K562 (cell line): Measurements from ENCODE around the gene RBM15. TPM values are rescaled to one million over a fixed set of nuclear protein-coding genes. Genes with fewer than 3 reads are reported as not detected.

Source experiments
- ATAC-seq: fragments of 200-7000 bp; cut with Tn5 transposase; 3 replicates; pipeline ENCODE4 v1.9.1; 2020; ENCODE audit warnings: moderate library complexity
- BruUV-seq: library from RNA; stranded (reverse); fragments of 400-500 nt; replicated peaks from 2 replicates; lab custom pipeline; 2021; lab: Mats Ljungman, UMichigan
- CTCF ChIA-PET: fragments of 300-600 bp; formaldehyde crosslinking; extraction: SDS; loops from one replicate; lab custom pipeline; 2021; ENCODE audit warnings: low intra/inter-chr PET ratio; lab: Yijun Ruan, JAX
- POLR2A ChIA-PET: fragments of 300-600, 350-650 bp; sonication (Branson Sonifier 250); formaldehyde crosslinking; extraction: SDS; loops from one replicate; lab custom pipeline; 2021; ENCODE audit warnings: antibody characterized with exemption, inconsistent platforms; lab: Yijun Ruan, JAX
- DNase-seq, 4 experiments: peaks; one replicate each; pipeline versions ENCODE4 v3.0.0 to v3.0.0-alpha.2; 2011 to 2018; ENCODE audit warnings: low spot score in 3 of 4, mixed read lengths in 3 of 4; ENCODE audit errors: extremely low read depth in 1 of 4
- FAIRE-seq: peaks from 2 replicates; lab custom pipeline; 2011; peaks lifted over from hg19 to GRCh38; lab: Jason Lieb, UNC
- H2AFZ ChIP-seq: 2 replicates; pipeline ENCODE4 v1.6.0; 2011; ENCODE audit warnings: low read depth, low read length, control low read depth, inconsistent platforms
- H3K27ac ChIP-seq: fragments of 200-600 bp; 3 replicates; pipeline ENCODE4 v1.8.0; 2011; ENCODE audit warnings: low read depth, mild to moderate bottlenecking, control low read depth, inconsistent platforms, low read length, moderate library complexity, mixed read lengths; ENCODE audit errors: extremely low read depth
- H3K27me3 ChIP-seq, 2 experiments: fragments of 300-600 bp in 1 of 2; 2 replicates in 1 of 2; 3 replicates in 1 of 2; pipeline versions ENCODE4 v1.6.0 to v1.8.0; 2011; ENCODE audit warnings: inconsistent platforms in 2 of 2, low read length in 2 of 2, mild to moderate bottlenecking in 1 of 2, mixed read lengths in 1 of 2, moderate library complexity in 1 of 2; ENCODE audit not compliant: control insufficient read depth in 2 of 2, insufficient read depth in 2 of 2
- H3K36me3 ChIP-seq: fragments of 300-600 bp; 3 replicates; pipeline ENCODE4 v1.8.0; 2011; ENCODE audit warnings: mild to moderate bottlenecking, low read length, inconsistent platforms; ENCODE audit not compliant: control insufficient read depth, insufficient read depth
- H3K4me1 ChIP-seq, 2 experiments: fragments of 200-600 bp in 1 of 2; replicated peaks in 1 of 2; 2 replicates in 1 of 2; 3 replicates in 1 of 2; pipeline versions ENCODE4 v1.5.1 to v1.8.0; 2011; ENCODE audit warnings: inconsistent platforms in 2 of 2, low read length in 2 of 2, mild to moderate bottlenecking in 1 of 2, mixed read lengths in 1 of 2, moderate library complexity in 1 of 2; ENCODE audit not compliant: control insufficient read depth in 2 of 2, insufficient read depth in 2 of 2
- H3K4me2 ChIP-seq: 2 replicates; pipeline ENCODE4 v1.6.1; 2011; ENCODE audit warnings: low read length, control low read depth, inconsistent platforms, mixed read lengths; ENCODE audit not compliant: insufficient read depth
- H3K4me3 ChIP-seq: fragments of 200-600 bp; sonication (generic), shearing (Covaris generic); 2 replicates; pipeline ENCODE4 v1.5.1; 2016; ENCODE audit warnings: control low read depth, inconsistent platforms
- H3K79me2 ChIP-seq: fragments of 200-600 bp; 3 replicates; pipeline ENCODE4 v1.8.0; 2011; ENCODE audit warnings: low read length, inconsistent platforms; ENCODE audit not compliant: control insufficient read depth, insufficient read depth
- H3K9ac ChIP-seq, 2 experiments: 2 replicates each; pipeline versions ENCODE4 v1.6.0 to v1.6.1; 2011; ENCODE audit warnings: low read depth in 2 of 2, low read length in 2 of 2, control low read depth in 1 of 2, inconsistent platforms in 1 of 2, mild to moderate bottlenecking in 1 of 2, mixed read lengths in 1 of 2; ENCODE audit not compliant: insufficient read depth in 1 of 2
- H3K9me1 ChIP-seq: one replicate; pipeline ENCODE4 v1.6.0; 2011; ENCODE audit warnings: inconsistent platforms, mild to moderate bottlenecking, low read length, moderate library complexity; ENCODE audit not compliant: control insufficient read depth, insufficient read depth
- H3K9me3 ChIP-seq: replicated peaks from 2 replicates; pipeline ENCODE4 v1.5.1; 2011; ENCODE audit warnings: low read depth, low read length, inconsistent platforms; ENCODE audit not compliant: control insufficient read depth, insufficient read depth
- H4K20me1 ChIP-seq: replicated peaks from 2 replicates; pipeline ENCODE4 v1.6.1; 2011; ENCODE audit warnings: low read length, inconsistent platforms, mixed read lengths; ENCODE audit not compliant: control insufficient read depth, insufficient read depth
- C11orf30 ChIP-seq: fragments of 450-650 bp; IDR thresholded peaks from 2 replicates; pipeline ENCODE4 v1.6.1; 2016; ENCODE audit warnings: low read depth, mild to moderate bottlenecking
- FOXA1 ChIP-seq: fragments of 450-650 bp; IDR thresholded peaks from 2 replicates; pipeline ENCODE4 v1.6.1; 2016; ENCODE audit warnings: mild to moderate bottlenecking, borderline replicate concordance
- HDAC1 ChIP-seq, 2 experiments: fragments of 450-650 bp; IDR thresholded peaks; 2 replicates each; pipeline ENCODE4 v1.6.1; 2016 to 2017; ENCODE audit warnings: inconsistent platforms in 1 of 2, mild to moderate bottlenecking in 1 of 2, moderate library complexity in 1 of 2
- HES1 ChIP-seq: fragments of 450-650 bp; IDR thresholded peaks from 2 replicates; pipeline ENCODE4 v1.6.1; 2016; ENCODE audit warnings: low read depth, mild to moderate bottlenecking, moderate library complexity
- POLR2B ChIP-seq: fragments of 450-650 bp; IDR thresholded peaks from 2 replicates; pipeline ENCODE4 v1.6.1; 2018; ENCODE audit warnings: low read depth; ENCODE audit not compliant: partially characterized antibody
- RFX1 ChIP-seq: fragments of 450-650 bp; IDR thresholded peaks from 2 replicates; pipeline ENCODE4 v1.6.1; 2016; ENCODE audit warnings: mild to moderate bottlenecking, moderate library complexity
- SUPT5H ChIP-seq: fragments of 450-650 bp; IDR thresholded peaks from 2 replicates; pipeline ENCODE4 v1.6.1; 2016
- ZNF197 ChIP-seq: fragments of 200-800 bp; sonication (Bioruptor generic); IDR thresholded peaks from 2 replicates; pipeline ENCODE4 v1.6.1; 2016; ENCODE audit warnings: low read depth, missing genetic modification characterization, missing compliant biosample characterization
- ZNF449 ChIP-seq: fragments of 250-450 bp; sonication (Bioruptor Pico); IDR thresholded peaks from 2 replicates; pipeline ENCODE4 v1.8.0; 2022; ENCODE audit warnings: moderate library complexity, mild to moderate bottlenecking, inconsistent platforms
- ZNF512 ChIP-seq: IDR thresholded peaks from 2 replicates; pipeline ENCODE4 v1.6.1; 2016; ENCODE audit warnings: missing genetic modification characterization, missing compliant biosample characterization
- WGBS: fragments of 100-300 bp; shearing (Covaris generic); methylation state at CpG from one replicate; pipeline ENCODE4 v1.1.6; 2016; ENCODE audit warnings: low coverage, mixed read lengths; ENCODE audit not compliant: insufficient coverage; ENCODE audit errors: missing lambda C conversion rate; 5-methylcytosine and 5-hydroxymethylcytosine counted together
- in situ Hi-C: fragments of 300-500 bp; cut with MboI; formaldehyde crosslinking; loops from 4 replicates; pipeline ENCODE4 v1.15.0; 2018; ENCODE audit warnings: inconsistent platforms, mixed read lengths
- intact Hi-C: fragments of 100-400 bp; cut with micrococcal nuclease; formaldehyde crosslinking; loops from 2 replicates; pipeline ENCODE4 v1.14.2; 2022
- polyA plus RNA-seq, 8 experiments: library from polyadenylated mRNA; depleted of rRNA in 4 of 8; stranded (reverse) in 5 of 8; unstranded in 3 of 8; fragments of >200 nt; fragmentation: Nextera tagmentation in 2 of 8; fragmentation: Illumina TruSeq in 1 of 8; extraction: Ambion mirVana in 2 of 8; extraction: Trizol in 1 of 8; gene quantifications; 2 replicates each; pipeline versions ENCODE4 v1.2.1 to v1.2.3, GENCODE V29; 2011 to 2014; ENCODE audit warnings: inconsistent platforms in 1 of 8, missing spikeins in 1 of 8
- total RNA-seq, 7 experiments: library from RNA; depleted of rRNA in 6 of 7; stranded (reverse); fragments of >200 nt in 6 of 7; fragmentation: Illumina TruSeq in 2 of 7; extraction: Trizol in 2 of 7; gene quantifications; 2 replicates each; pipeline versions ENCODE4 v1.2.1 to v1.2.3, GENCODE V29; 2011 to 2021; ENCODE audit warnings: low replicate concordance in 1 of 7

The RBM15 gene
- total and polyA plus RNA-seq, 9 of the 15 experiments (the other 6 are each of a cell fraction or from before 2014, with no cell fraction given) = 2.4 to 63.4 (median 28.2) TPM

GRCh38 chr1:110347182-110347893, 8.2 kb downstream of the RBM15 start:
- Histone ChIP-seq H3K27ac (peak overlapping the region; percentile 1; the same call in 1 of the 3 replicates), H3K36me3 (peaks cover 98% of the 10 kb centered on the region), H3K4me3 (no peak overlapping the region), H2AFZ (no peak overlapping the region), H3K4me1 (peaks cover 0 to 55% of the 10 kb centered on the region in 2 experiments; a peak in 4 of 5 replicates), H3K9ac (peak overlapping the region in 1 of 2 experiments; percentile 11; a peak in 1 of 4 replicates), H3K9me1 (peaks cover 4% of the 10 kb centered on the region), H3K9me3 (no peaks in the 10 kb centered on the region), H4K20me1 (peaks cover 77% of the 10 kb centered on the region), H3K27me3 (no peaks in the 10 kb centered on the region), H3K4me2 (peak overlapping the region; percentile 63), H3K79me2 (peaks cover 100% of the 10 kb centered on the region)
- intact Hi-C loops (no loop called here), in situ Hi-C loops (no loop called here)
- peak; percentile 45 for ATAC-seq
- no TSS peak for BruUV-seq
- WGBS = 41% methylated on average over 14 of the region's 14 CpGs
- DNase-seq = peak in 1 of 4 experiments; percentile 13
- POLR2A ChIA-PET = interaction anchor here (0.6 to 4.7 kb wide), 5 partner anchors 7 to 390 kb away, joined by 3 to 74 read pairs (median 3); partner anchors contain the start of gene RBM15
- no peak for FAIRE-seq
- CTCF ChIA-PET = no interaction called here
- TF ChIP-seq ZNF197 (CRISPR knock-in tag) = no peak
- no peak for TF ChIP-seq HES1
- 0 out of 4 replicates have a peak, but pooled peaks of 1 of the 2 experiments have one; percentile 22 for TF ChIP-seq HDAC1 (IDR thresholded peaks at IDR 0.05)
- no peak for TF ChIP-seq C11orf30
- TF ChIP-seq FOXA1 = no peak
- no peak for TF ChIP-seq ZNF512
- TF ChIP-seq RFX1 = peak; percentile 81
- TF ChIP-seq ZNF449 (CRISPR knock-in tag) = no peak
- TF ChIP-seq SUPT5H = peak; percentile 45; the same call in 1 of the 2 replicates
- TF ChIP-seq POLR2B = peak; percentile 50
